ENCODE results near the gene ZNF710. TPM values are rescaled to one million over a fixed set of nuclear protein-coding genes. Genes with fewer than 3 reads are reported as not detected.

The ZNF710 gene
- total and polyA plus RNA-seq, 2 of the 13 experiments (the other 11 are each of a cell fraction or from before 2014, with no cell fraction given): 4.7 to 20.6 TPM

DNA sequence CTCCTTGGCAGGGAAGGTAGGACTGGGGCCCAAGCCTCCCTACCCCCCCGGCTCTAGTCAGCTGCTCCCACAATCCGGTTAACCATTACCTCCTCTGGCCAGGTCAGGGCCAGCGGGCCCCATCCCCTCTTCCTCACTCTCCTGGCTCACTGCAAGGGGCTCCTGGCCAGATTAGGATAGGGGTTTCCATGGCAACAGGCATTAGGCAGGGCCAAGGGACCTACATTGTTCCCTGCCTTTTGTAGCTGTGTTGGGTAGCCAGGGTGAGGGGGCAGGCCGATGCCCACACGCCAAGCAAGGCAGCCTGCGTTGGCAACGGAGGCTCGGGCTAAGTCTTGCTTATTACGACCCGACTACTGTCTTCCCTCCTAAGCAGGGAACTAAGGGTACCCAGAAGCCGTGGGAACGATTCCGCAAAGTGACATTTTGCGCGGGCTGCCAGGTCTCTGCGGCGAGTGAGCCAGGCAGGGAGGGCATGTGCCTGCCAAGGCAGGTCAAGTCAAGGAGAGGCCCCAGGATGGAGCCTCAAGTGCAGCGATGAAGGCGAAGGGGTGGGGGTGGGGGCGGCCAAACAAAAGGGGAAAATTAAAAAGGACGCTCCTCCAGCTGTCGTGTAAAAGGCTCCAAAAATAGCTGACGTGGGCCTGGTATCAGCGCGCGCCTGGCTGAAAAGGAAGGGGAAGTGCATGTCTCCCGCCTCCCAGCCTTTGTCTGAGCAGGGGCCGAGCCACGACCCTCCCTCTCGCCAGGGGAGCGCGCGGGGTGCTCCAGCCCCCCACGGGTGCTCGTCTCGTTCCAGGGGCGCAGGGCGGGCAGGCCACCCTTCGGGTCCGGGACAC is 100.2 kb downstream of the ZNF710 start (continued):
- TF ChIP-seq RFXAP (CRISPR knock-in tag; IDR thresholded peaks at IDR 0.05; ENCODE audit: borderline replicate concordance): no peak; the same call in 1 of the 2 replicates
- no peak for TF ChIP-seq ZNF224 (CRISPR knock-in tag; IDR thresholded peaks at IDR 0.05)
- TF ChIP-seq SALL2 (CRISPR knock-in tag; IDR thresholded peaks at IDR 0.05): no peak
- TF ChIP-seq FOXO1 (CRISPR knock-in tag; IDR thresholded peaks at IDR 0.05): no peak
- no peak for TF ChIP-seq ZNF17 (CRISPR knock-in tag; IDR thresholded peaks at IDR 0.05)
- TF ChIP-seq SCMH1 (CRISPR knock-in tag; IDR thresholded peaks at IDR 0.05; ENCODE audit: borderline replicate concordance): no peak
- TF ChIP-seq RAD51 (IDR thresholded peaks at IDR 0.05; ENCODE audit: borderline replicate concordance): no peak
- no peak for TF ChIP-seq ZFP90 (CRISPR knock-in tag; IDR thresholded peaks at IDR 0.05; ENCODE audit: borderline replicate concordance)
- TF ChIP-seq MEIS1 (CRISPR knock-in tag; IDR thresholded peaks at IDR 0.05; ENCODE audit: borderline replicate concordance): no peak
- no peak for TF ChIP-seq ZSCAN30 (CRISPR knock-in tag; IDR thresholded peaks at IDR 0.05)
- no peak for TF ChIP-seq ZNF432 (CRISPR knock-in tag; IDR thresholded peaks at IDR 0.05; ENCODE audit: borderline replicate concordance)
- TF ChIP-seq ZNF879 (CRISPR knock-in tag; IDR thresholded peaks at IDR 0.05): no peak
- TF ChIP-seq MIXL1 (CRISPR knock-in tag; IDR thresholded peaks at IDR 0.05): no peak
- TF ChIP-seq NRL (CRISPR knock-in tag; IDR thresholded peaks at IDR 0.05; ENCODE audit: borderline replicate concordance): no peak
- no peak for TF ChIP-seq ZNF468 (CRISPR knock-in tag; IDR thresholded peaks at IDR 0.05)
- no peak for TF ChIP-seq JARID2 (CRISPR knock-in tag; IDR thresholded peaks at IDR 0.05; ENCODE audit: insufficient replicate concordance)
- TF ChIP-seq, protein P1, sequence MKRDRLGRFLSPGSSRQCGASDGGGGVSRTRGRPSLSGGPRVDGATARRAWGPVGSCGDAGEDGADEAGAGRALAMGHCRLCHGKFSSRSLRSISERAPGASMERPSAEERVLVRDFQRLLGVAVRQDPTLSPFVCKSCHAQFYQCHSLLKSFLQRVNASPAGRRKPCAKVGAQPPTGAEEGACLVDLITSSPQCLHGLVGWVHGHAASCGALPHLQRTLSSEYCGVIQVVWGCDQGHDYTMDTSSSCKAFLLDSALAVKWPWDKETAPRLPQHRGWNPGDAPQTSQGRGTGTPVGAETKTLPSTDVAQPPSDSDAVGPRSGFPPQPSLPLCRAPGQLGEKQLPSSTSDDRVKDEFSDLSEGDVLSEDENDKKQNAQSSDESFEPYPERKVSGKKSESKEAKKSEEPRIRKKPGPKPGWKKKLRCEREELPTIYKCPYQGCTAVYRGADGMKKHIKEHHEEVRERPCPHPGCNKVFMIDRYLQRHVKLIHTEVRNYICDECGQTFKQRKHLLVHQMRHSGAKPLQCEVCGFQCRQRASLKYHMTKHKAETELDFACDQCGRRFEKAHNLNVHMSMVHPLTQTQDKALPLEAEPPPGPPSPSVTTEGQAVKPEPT (CRISPR knock-in tag; IDR thresholded peaks at IDR 0.05; ENCODE audit: low read depth): no peak
- TF ChIP-seq ZNF362 (CRISPR knock-in tag; IDR thresholded peaks at IDR 0.05; ENCODE audit: borderline replicate concordance): no peak
- no peak for TF ChIP-seq PHF5A (CRISPR knock-in tag; IDR thresholded peaks at IDR 0.05; ENCODE audit: low read depth, unreplicated experiment)
- no peak for TF ChIP-seq HNF4A (CRISPR knock-in tag; IDR thresholded peaks at IDR 0.05)
- no peak for TF ChIP-seq ZNF878 (CRISPR knock-in tag; IDR thresholded peaks at IDR 0.05)
- TF ChIP-seq ZNF138 (CRISPR knock-in tag; IDR thresholded peaks at IDR 0.05; ENCODE audit: low read depth): no peak
- TF ChIP-seq ZNF770 (CRISPR knock-in tag; IDR thresholded peaks at IDR 0.05): no peak
- no peak for TF ChIP-seq HHEX (CRISPR knock-in tag; IDR thresholded peaks at IDR 0.05)
- TF ChIP-seq PPARG (CRISPR knock-in tag; conservative IDR thresholded peaks at IDR 0.05): no peak

Measured in HepG2 (cell line).